ENCODE data around the gene FMNL3. TPM values are rescaled to one million over a fixed set of nuclear protein-coding genes. Genes with fewer than 3 reads are reported as not detected.

The FMNL3 gene
- total and polyA plus RNA-seq, 2 experiments from 2014 or later = 8.7 to 32.6 TPM

GRCh38 chr12:49667325-49668090 lies 39.7 kb downstream of the FMNL3 start:
- TF ChIP-seq CREB1 (CRISPR knock-in tag; IDR thresholded peaks at IDR 0.05; ENCODE audit: low read depth) (no peak), STAT1 (IDR thresholded peaks at IDR 0.05; ENCODE audit: unreplicated experiment) (no peak), NANOG (IDR thresholded peaks at IDR 0.05; ENCODE audit: borderline replicate concordance) (no peak), EZH2phosphoT487 (IDR thresholded peaks at IDR 0.05; ENCODE audit: unreplicated experiment) (no peak), JUNB (IDR thresholded peaks at IDR 0.05; ENCODE audit: unreplicated experiment) (no peak), EZH2 (IDR thresholded peaks at IDR 0.05; ENCODE audit: low read depth, unreplicated experiment) (no peak), CTCF (conservative IDR thresholded peaks at IDR 0.05; ENCODE audit: low read depth in 2 of 2) (no peak), ZNF462 (CRISPR knock-in tag; IDR thresholded peaks at IDR 0.05) (no peak), ETS1 (IDR thresholded peaks at IDR 0.05) (no peak), ZNF331 (CRISPR knock-in tag; IDR thresholded peaks at IDR 0.05; ENCODE audit: low read depth) (no peak)
- peaks cover 3% of the 10 kb centered on the region for H3K27me3 Mint-ChIP-seq (ENCODE audit: insufficient read depth, low read depth, poor library complexity)
- Histone ChIP-seq H3K9me2 (ENCODE audit: insufficient read depth) (0 out of 2 replicates have a peak, but pooled peaks cover 2% of the 10 kb centered on the region), H3K27me3 (ENCODE audit: insufficient read depth) (no peaks in the 10 kb centered on the region), H3K27ac (ENCODE audit: low read depth) (no peak overlapping the region), H3K79me2 (replicated peaks; ENCODE audit: insufficient read depth) (peaks cover 26% of the 10 kb centered on the region), H3F3A (replicated peaks; ENCODE audit: low read depth) (no peaks in the 10 kb centered on the region), H3K4me1 (ENCODE audit: insufficient read depth) (peaks cover 16% of the 10 kb centered on the region), H3K4me2 (no peak overlapping the region), H3K4me3 (no peak overlapping the region), H4K20me1 (replicated peaks; ENCODE audit: insufficient read depth) (peaks cover 8% of the 10 kb centered on the region; the same call in 1 of the 2 replicates), H3K36me3 (ENCODE audit: insufficient read depth) (no peaks in the 10 kb centered on the region; the same call in 1 of the 2 replicates), H2AFZ (no peak overlapping the region)
- H3K9me3 Mint-ChIP-seq = no peaks in the 10 kb centered on the region
- peaks cover 30% of the 10 kb centered on the region for H3K4me1 Mint-ChIP-seq
- peaks cover 6% of the 10 kb centered on the region; the same call in 2 of the 3 replicates for H3K36me3 Mint-ChIP-seq (ENCODE audit: low read depth)
- H3K27ac Mint-ChIP-seq = no peak overlapping the region
- no peak overlapping the region for H3K4me3 Mint-ChIP-seq
- ATAC-seq (no peak), DNase-seq (ENCODE audit: low spot score) (no peak)
